Tibial artery (tissue), 4 donors: Measurements from ENCODE around the gene SART3.
"Not testable (repeated sequence)": the region's sequence is repeated elsewhere in the genome, so short reads cannot be mapped to it uniquely, and the experiment has no call there.

Experiments
- DNase-seq, 2 donors: peaks; one replicate each; pipeline ENCODE4 v3.0.0-alpha.2; 2019
- H3K27ac ChIP-seq, 2 donors: fragments of 200-600 bp; sonication (generic) in 1 of 2; 1 replicate in 1 of 2; 2 replicates in 1 of 2; pipeline ENCODE4 v1.5.1; 2018 to 2019; ENCODE audit warnings: mild to moderate bottlenecking in 1 of 2
- H3K27me3 ChIP-seq, 2 donors: fragments of 200-600 bp; sonication (generic) in 1 of 2; one replicate each; pipeline versions ENCODE4 v1.5.1 to v1.6.0; 2016 to 2019
- H3K36me3 ChIP-seq, 3 donors: fragments of 200-600 bp; sonication (generic) in 2 of 3; one replicate each; pipeline ENCODE4 v1.5.1; 2016 to 2019; ENCODE audit warnings: mild to moderate bottlenecking in 2 of 3
- H3K4me1 ChIP-seq, 4 donors: fragments of 200-600 bp; sonication (generic) in 2 of 4; 1 replicate in 3 of 4; 2 replicates in 1 of 4; pipeline ENCODE4 v1.5.1; 2016 to 2019
- H3K4me3 ChIP-seq, 2 donors: fragments of 200-600 bp; sonication (generic) in 1 of 2; 1 replicate in 1 of 2; 2 replicates in 1 of 2; pipeline ENCODE4 v1.5.1; 2018 to 2019; ENCODE audit warnings: mild to moderate bottlenecking in 2 of 2
- H3K9me3 ChIP-seq, 3 donors: fragments of 200-600 bp; sonication (generic) in 1 of 3; one replicate each; pipeline ENCODE4 v1.5.1; 2016 to 2019
- CTCF ChIP-seq, 2 experiments: fragments of 200-600 bp in 1 of 2; fragments of 450-650 bp in 1 of 2; IDR thresholded peaks; one replicate each; pipeline ENCODE4 v1.5.1; 2017 to 2019; ENCODE audit warnings: antibody characterized with exemption in 2 of 2, mild to moderate bottlenecking in 1 of 2, moderate library complexity in 1 of 2
- intact Hi-C: fragments of 100-400 bp; cut with DNase I; formaldehyde crosslinking; loops from one replicate; pipeline ENCODE4 v1.15.0; 2023; ENCODE audit warnings: low total_unique reads

The SART3 gene

GRCh38 chr12:108576660-108577234 lies 15.8 kb upstream of the SART3 start:
- no peak for TF ChIP-seq CTCF (IDR thresholded peaks at IDR 0.05)
- Histone ChIP-seq H3K27ac (no peak overlapping the region), H3K4me3 (no peak overlapping the region), H3K4me1 (no peaks in the 10 kb centered on the region), H3K36me3 (no peaks in the 10 kb centered on the region), H3K9me3 (no peaks in the 10 kb centered on the region), H3K27me3 (no peaks in the 10 kb centered on the region)
- intact Hi-C loops = no loop called here
- no peak for DNase-seq

- no peaks in the 10 kb centered on the region for H3K4me1 ChIP-seq
- no peak for DNase-seq
- intact Hi-C loops = no loop called here
- TF ChIP-seq CTCF (IDR thresholded peaks at IDR 0.05) = no peak
- no peak overlapping the region for H3K27ac ChIP-seq
- peaks cover 0 to under 1% (median 0%) of the 10 kb centered on the region in 3 donors for H3K36me3 ChIP-seq
- no peaks in the 10 kb centered on the region for H3K27me3 ChIP-seq
- no peak overlapping the region for H3K4me3 ChIP-seq
- H3K9me3 ChIP-seq = no peaks in the 10 kb centered on the region
Measured at GRCh38 chr12:108575199-108575912, 14.4 kb upstream of the SART3 start.

DNA sequence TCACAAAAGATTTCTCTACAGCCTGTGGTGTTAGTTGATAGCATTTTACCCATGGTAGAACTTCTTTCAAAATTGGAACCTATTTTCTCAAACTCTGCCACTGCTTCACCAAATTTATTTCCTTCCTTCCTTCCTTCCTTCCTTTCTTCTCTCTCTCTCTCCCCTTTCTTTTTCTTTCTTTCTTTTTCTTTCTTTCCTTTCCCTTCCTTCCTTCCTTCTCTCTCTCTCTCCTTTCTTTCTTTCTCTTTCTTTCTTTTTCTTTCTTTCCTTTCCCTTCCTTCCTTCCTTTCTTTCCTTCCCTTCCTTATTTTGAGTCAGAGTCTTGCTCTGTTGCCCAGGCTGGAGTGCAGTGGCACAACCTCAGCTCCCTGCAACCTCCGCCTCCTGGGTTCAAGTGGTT lies 13.3 kb upstream of the SART3 start:
- H3K27ac ChIP-seq, H3K9me3 ChIP-seq, H3K27me3 ChIP-seq, intact Hi-C loops, H3K4me1 ChIP-seq, DNase-seq, H3K4me3 ChIP-seq: not testable (repeated sequence)
- peaks cover 0 to 12% (median 10%) of the 10 kb centered on the region in 3 donors for H3K36me3 ChIP-seq

DNA sequence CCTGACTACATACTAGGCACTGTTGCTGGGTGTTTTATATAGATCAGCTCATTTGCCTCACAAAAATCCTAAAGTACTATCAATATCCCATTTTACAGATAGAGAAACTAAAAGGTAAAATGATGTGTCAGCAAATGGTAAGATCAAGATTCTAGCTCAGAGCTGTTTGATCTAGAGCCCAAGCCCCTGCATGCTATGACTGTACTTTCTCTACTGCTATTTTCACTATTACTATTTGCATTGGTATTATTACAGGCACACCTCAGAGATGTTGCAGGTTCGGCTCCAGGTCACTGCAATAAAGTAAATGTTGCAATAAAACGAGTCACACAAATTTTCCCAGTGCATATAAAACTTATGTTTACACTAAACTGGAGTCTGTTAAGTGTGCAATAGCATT lies 12.3 kb upstream of the SART3 start:
- H3K9me3 ChIP-seq = no peaks in the 10 kb centered on the region
- no peak overlapping the region for H3K27ac ChIP-seq
- H3K4me1 ChIP-seq = no peaks in the 10 kb centered on the region
- TF ChIP-seq CTCF (IDR thresholded peaks at IDR 0.05) = no peak
- H3K36me3 ChIP-seq = peaks cover 6 to 21% (median 20%) of the 10 kb centered on the region in 3 donors
- no peak for DNase-seq
- H3K27me3 ChIP-seq = no peaks in the 10 kb centered on the region
- H3K4me3 ChIP-seq = no peak overlapping the region
- intact Hi-C loops = no loop called here

GRCh38 chr12:108572166-108572790 lies 11.3 kb upstream of the SART3 start:
- Histone ChIP-seq H3K36me3 (peaks cover 12 to 32% (median 30%) of the 10 kb centered on the region in 3 donors), H3K9me3 (no peaks in the 10 kb centered on the region), H3K4me3 (no peak overlapping the region), H3K27me3 (no peaks in the 10 kb centered on the region), H3K4me1 (no peaks in the 10 kb centered on the region), H3K27ac (no peak overlapping the region)
- DNase-seq = no peak
- TF ChIP-seq CTCF (IDR thresholded peaks at IDR 0.05) = no peak
- intact Hi-C loops = no loop called here

DNA sequence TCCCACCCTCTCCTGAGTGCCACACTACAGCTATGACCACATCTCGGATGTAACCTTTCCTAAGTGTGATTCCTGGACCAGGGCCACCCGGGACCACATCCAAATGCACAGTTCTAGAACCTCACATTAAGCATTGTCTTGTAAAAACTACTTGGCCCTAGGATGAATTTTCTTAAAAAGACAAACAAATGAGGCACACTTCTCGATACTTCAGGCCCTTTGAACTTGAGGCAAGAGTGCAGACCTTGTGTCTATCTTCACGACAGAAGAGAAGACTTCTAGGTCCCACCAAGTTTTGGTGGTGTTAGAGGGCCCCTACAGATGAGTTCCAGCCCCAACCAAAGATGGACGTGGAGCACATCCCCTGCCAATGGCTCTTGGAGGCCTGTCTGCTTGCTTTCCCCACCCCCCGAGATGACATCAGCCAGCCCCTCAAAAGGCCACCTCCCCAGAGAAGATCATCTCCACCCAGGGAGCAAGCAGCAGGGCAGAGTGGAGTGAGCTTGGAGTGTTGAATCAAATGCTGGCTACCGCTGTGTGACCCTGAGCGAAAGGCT lies 10.7 kb upstream of the SART3 start:
- no peak overlapping the region for H3K27ac ChIP-seq
- H3K4me3 ChIP-seq = no peak overlapping the region
- no peaks in the 10 kb centered on the region for H3K27me3 ChIP-seq
- peaks cover 18 to 38% (median 36%) of the 10 kb centered on the region in 3 donors for H3K36me3 ChIP-seq
- intact Hi-C loops = no loop called here
- DNase-seq = peak in 1 of 2 donors; percentile 38
- H3K9me3 ChIP-seq = no peaks in the 10 kb centered on the region
- TF ChIP-seq CTCF (IDR thresholded peaks at IDR 0.05) = no peak
- no peaks in the 10 kb centered on the region for H3K4me1 ChIP-seq
